Cardiac muscle cell (in vitro differentiated cells and primary cell): ENCODE results near the gene LILRB3. TPM values are rescaled to one million over a fixed set of nuclear protein-coding genes. Genes with fewer than 3 reads are reported as not detected.
"Not testable (repeated sequence)": the region's sequence is repeated elsewhere in the genome, so short reads cannot be mapped to it uniquely, and the experiment has no call there.

ENCODE experiments used
- DNase-seq, 2 donors: peaks; one replicate each; pipeline versions ENCODE4 v3.0.0 to v3.0.0-alpha.2; 2010 to 2017; ENCODE audit warnings: low read depth in 1 of 2, low spot score in 1 of 2
- H3K27ac ChIP-seq: fragments of 200-600 bp; sonication (generic); 2 replicates; pipeline ENCODE4 v1.5.1; 2016
- H3K27me3 ChIP-seq: fragments of 200-600 bp; sonication (generic); 2 replicates; pipeline ENCODE4 v1.6.0; 2016; ENCODE audit warnings: control low read depth
- H3K36me3 ChIP-seq: fragments of 200-600 bp; sonication (generic); 2 replicates; pipeline ENCODE4 v1.5.1; 2016; ENCODE audit warnings: control low read depth
- H3K4me1 ChIP-seq: fragments of 200-600 bp; sonication (generic); 2 replicates; pipeline ENCODE4 v1.8.1; 2017; ENCODE audit warnings: low read depth, mild to moderate bottlenecking, mixed run types
- H3K4me3 ChIP-seq: fragments of 200-600 bp; sonication (generic); 2 replicates; pipeline ENCODE4 v1.5.1; 2016; ENCODE audit warnings: mild to moderate bottlenecking
- H3K9me3 ChIP-seq: fragments of 200-600 bp; sonication (generic); 2 replicates; pipeline ENCODE4 v1.5.1; 2017; ENCODE audit warnings: low read depth, mild to moderate bottlenecking, control low read depth
- CTCF ChIP-seq: IDR thresholded peaks from 2 replicates; pipeline ENCODE4 v1.5.1; 2012; ENCODE audit warnings: low read depth, mild to moderate bottlenecking, low read length
- polyA plus RNA-seq: library from polyadenylated mRNA; unstranded; fragments of >200 nt; fragmentation: Nextera tagmentation; extraction: Ambion mirVana; gene quantifications from 2 replicates; pipeline ENCODE4 v1.2.1, GENCODE V29; 2016
- total RNA-seq: library from RNA; depleted of rRNA; stranded (reverse); fragments of >200 nt; gene quantifications from 2 replicates; pipeline ENCODE4 v1.2.3, GENCODE V29; 2016

LILRB3 gene
- total and polyA plus RNA-seq, 2 experiments from 2014 or later = 0.27 to 0.98 TPM

- Histone ChIP-seq H3K27me3 (no peaks in the 10 kb centered on the region), H3K27ac (peak overlapping the region; percentile 98), H3K9me3 (no peaks in the 10 kb centered on the region), H3K4me3 (peak overlapping the region; percentile 78), H3K4me1 (peaks cover 17% of the 10 kb centered on the region), H3K36me3 (peaks cover 44% of the 10 kb centered on the region)
- peak in 1 of 2 donors; percentile 15 for DNase-seq
- TF ChIP-seq CTCF = no peak
Observed at GRCh38 chr19:54201172-54201701, 21.6 kb downstream of the LILRB3 start.

GRCh38 chr19:54199401-54199800 is 23.4 kb downstream of the LILRB3 start:
- Histone ChIP-seq H3K9me3 (no peaks in the 10 kb centered on the region), H3K4me3 (no peak overlapping the region), H3K27me3 (no peaks in the 10 kb centered on the region), H3K4me1 (peaks cover 15% of the 10 kb centered on the region), H3K27ac (peak overlapping the region; percentile 2), H3K36me3 (peaks cover 31% of the 10 kb centered on the region)
- no peak for TF ChIP-seq CTCF
- no peak for DNase-seq

- H3K36me3 ChIP-seq = peaks cover 20% of the 10 kb centered on the region
- no peak overlapping the region for H3K27ac ChIP-seq
- H3K27me3 ChIP-seq = no peaks in the 10 kb centered on the region
- no peak for TF ChIP-seq CTCF
- no peaks in the 10 kb centered on the region for H3K9me3 ChIP-seq
- peaks cover 11% of the 10 kb centered on the region for H3K4me1 ChIP-seq
- H3K4me3 ChIP-seq = no peak overlapping the region
- DNase-seq = no peak
Observed at GRCh38 chr19:54197121-54197520, 25.7 kb downstream of the LILRB3 start.

- Histone ChIP-seq H3K27me3 (no peaks in the 10 kb centered on the region), H3K9me3 (no peaks in the 10 kb centered on the region), H3K27ac (no peak overlapping the region), H3K4me3 (no peak overlapping the region), H3K4me1 (peaks cover 8% of the 10 kb centered on the region), H3K36me3 (peaks cover 14% of the 10 kb centered on the region)
- no peak for DNase-seq
- TF ChIP-seq CTCF = no peak
Observed at GRCh38 chr19:54196536-54196935, 26.3 kb downstream of the LILRB3 start.

GRCh38 chr19:54194463-54194862 is 28.3 kb downstream of the LILRB3 start:
- not testable (repeated sequence) for H3K27me3 ChIP-seq, H3K4me1 ChIP-seq, H3K27ac ChIP-seq, H3K9me3 ChIP-seq, DNase-seq, H3K4me3 ChIP-seq
- H3K36me3 ChIP-seq = peaks cover 13% of the 10 kb centered on the region

GRCh38 chr19:54193011-54193410 is 29.8 kb downstream of the LILRB3 start:
- no peaks in the 10 kb centered on the region for H3K9me3 ChIP-seq
- H3K4me1 ChIP-seq = peaks cover 10% of the 10 kb centered on the region
- DNase-seq = no peak
- H3K27me3 ChIP-seq = no peaks in the 10 kb centered on the region
- TF ChIP-seq CTCF = no peak
- H3K4me3 ChIP-seq = no peak overlapping the region
- H3K27ac ChIP-seq = no peak overlapping the region
- peaks cover 13% of the 10 kb centered on the region for H3K36me3 ChIP-seq
